ENCODE measurements around the gene PTPRD. TPM values are rescaled to one million over a fixed set of nuclear protein-coding genes. Genes with fewer than 3 reads are reported as not detected.
"Not testable (repeated sequence)": the region's sequence is repeated elsewhere in the genome, so short reads cannot be mapped to it uniquely, and the experiment has no call there.

PTPRD gene
- total RNA-seq, 1 experiment from 2014 or later, result 4.5 TPM

DNA sequence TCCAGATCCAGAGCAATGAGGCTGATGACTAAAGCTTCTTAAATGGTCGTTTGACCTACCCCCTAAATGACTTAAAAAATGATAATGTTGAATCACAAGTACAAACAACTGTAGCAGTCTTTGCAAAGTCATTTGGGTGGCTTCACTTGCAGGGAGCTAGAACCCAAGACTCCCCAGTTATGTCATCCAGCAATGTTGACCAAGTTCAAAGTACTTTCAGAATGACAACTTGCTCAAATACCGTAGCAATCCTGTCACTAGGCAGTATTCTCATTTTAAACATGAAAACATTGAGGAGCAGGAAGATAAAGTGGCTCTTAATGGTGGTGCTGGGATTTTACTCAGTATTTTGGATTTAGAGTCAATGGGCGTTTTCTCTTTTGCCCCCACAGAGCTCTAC, 1596.2 kb downstream of the PTPRD start:
- no peak for DNase-seq (ENCODE audit: low read depth)

DNA sequence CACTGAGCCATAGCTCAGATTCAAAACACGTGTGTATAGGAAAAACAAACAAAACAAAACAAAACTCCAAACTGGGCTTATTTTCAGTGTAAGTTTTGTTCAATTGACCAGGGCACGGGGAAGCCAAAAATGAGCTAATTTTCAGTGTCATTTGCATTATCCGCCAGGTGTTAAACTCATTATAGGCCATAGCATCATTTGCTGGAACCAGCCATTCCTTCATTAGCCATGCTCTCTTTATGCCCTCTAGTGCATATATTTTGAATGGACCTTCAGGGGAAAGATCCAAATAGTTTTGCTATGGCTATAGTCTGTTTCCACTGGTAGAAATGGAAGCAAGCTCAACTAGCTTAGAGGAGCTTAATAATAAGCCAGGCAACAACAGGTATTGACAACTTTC, 1608.0 kb downstream of the PTPRD start:
- DNase-seq (ENCODE audit: low read depth), result no peak

DNA sequence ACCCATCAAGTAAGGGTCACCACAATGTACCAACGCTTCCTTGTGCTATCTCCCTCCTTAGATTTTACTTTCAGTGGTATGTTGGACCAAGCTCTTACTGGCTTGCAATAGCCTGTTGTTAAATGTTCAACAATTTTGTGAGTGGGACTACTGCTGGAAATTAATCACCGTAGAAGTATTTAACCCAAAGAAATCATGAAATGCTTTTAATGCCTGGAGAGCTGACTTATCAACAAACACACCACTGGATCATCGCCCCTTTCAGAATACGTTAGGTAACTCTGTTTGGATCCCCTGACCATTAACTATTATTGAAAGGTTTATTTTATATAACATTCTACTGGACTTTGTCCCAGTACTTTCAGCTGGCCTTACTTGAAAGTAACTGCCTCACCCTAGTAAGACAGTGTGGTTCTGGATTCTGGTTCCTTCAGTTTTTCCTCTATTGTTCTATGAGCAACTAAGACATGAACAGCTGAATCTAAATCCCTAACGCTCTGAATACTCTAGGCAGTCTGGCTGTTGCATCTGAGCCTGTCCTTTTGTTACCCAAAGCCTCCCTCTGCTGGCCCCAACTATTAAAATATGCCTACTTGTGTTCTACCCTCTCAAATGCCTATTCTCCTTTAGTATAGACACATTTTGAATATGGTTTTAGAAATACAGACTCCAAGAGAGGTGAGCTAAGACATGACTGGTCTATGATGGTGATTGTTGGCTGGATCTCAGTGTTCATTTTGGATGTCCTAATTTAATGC, 1609.8 kb downstream of the PTPRD start:
- peak; percentile 4 for DNase-seq (ENCODE audit: low read depth)

DNA sequence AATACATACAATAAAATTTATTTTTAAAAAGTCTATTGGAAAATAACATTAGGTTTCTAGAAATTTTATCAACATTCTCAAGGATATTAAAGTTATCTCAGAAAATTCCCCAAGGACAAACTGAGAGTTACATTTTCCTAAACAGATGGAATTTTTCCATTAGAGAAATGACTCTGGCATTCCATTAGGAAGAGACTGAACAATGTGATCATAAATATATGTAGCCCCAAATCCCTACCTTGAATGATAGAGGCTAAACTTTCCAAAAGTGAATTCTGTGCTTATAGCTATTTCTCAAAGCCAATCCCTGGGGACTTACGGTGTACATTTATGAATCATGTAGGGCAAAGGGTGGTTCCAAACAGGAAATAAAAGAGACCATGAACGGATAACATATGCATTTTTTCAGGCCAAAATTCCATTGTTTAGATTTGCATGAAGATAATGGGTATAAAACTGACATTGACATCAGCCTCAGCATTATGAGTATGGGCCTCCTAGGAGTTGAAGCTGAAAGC, 1632.2 kb downstream of the PTPRD start:
- DNase-seq (ENCODE audit: low read depth), result no peak

DNA sequence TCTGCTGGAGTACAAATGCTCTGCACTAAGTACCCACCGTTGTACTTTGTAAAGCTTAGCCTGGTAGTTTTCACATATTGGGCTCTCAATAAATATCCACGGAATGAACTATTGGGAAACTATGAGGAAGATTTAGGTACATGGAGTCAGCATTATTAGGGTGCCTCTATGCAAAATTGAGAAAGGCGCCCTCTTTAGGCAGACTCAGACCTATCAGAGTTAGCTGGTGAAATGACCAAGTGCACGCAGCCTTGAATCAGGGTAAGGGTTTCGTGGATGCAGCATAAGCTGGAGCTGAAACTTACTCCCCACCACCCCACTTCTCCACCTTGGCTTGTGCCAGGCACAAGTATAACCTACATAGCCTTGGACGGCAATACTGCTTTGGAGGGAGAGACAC, 1634.5 kb downstream of the PTPRD start:
- DNase-seq (ENCODE audit: low read depth), result no peak

DNA sequence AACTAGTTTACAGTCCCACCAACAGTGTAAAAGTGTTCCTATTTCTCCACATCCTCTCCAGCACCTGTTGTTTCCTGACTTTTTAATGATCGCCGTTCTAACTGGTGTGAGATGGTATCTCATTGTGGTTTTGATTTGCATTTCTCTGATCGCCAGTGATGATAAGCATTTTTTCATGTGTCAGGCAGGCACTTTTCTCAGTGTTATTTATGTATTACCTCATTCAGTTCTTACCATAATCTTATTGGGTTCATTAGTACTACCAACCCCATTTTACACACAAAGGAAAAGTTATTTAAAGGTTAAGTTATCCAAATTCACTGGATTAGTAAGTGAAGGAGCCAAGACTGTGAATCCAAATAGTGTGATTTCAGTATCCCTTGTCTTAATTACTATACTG, 1644.5 kb downstream of the PTPRD start:
- not testable (repeated sequence) for DNase-seq (ENCODE audit: low read depth)

DNA sequence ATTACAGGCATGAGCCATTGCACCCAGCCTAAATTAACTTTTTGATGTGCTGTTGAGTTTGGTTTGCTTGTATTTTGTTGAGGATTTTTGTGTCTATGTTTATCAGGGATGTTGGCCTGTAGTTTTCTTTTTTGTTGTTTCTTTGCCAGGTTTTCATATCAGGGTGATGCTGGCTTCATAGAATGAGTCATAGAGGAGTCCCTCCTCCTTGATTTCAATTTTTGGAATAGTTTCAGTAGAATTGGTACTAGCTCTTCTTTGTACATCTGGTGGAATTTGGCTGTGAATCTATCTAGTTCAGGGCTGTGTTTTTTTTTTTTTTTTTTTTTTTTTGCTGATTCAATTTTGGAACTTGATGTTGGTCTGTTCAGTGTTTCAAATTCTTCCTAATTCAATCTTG, 1648.9 kb downstream of the PTPRD start:
- no peak for DNase-seq (ENCODE audit: low read depth)

DNA sequence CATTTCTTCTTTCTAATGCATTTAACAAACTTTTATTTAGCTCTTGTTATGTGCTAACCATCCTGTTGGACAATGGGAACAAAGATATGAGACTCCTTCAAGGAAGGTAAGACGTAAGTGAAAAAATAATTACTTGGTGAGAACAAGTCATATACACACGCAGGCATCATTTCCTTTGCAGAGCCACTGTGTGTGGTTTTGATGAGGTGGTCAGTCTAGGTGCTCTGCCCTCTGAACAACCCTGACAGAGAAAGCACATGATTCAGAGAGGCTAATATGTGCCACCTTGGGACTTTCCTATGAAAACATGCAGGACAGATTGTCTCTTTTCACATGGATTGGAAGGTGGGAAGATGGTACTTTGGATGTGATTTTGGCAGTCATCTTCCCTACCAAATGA, 1650.7 kb downstream of the PTPRD start:
- DNase-seq (ENCODE audit: low read depth), result no peak

DNA sequence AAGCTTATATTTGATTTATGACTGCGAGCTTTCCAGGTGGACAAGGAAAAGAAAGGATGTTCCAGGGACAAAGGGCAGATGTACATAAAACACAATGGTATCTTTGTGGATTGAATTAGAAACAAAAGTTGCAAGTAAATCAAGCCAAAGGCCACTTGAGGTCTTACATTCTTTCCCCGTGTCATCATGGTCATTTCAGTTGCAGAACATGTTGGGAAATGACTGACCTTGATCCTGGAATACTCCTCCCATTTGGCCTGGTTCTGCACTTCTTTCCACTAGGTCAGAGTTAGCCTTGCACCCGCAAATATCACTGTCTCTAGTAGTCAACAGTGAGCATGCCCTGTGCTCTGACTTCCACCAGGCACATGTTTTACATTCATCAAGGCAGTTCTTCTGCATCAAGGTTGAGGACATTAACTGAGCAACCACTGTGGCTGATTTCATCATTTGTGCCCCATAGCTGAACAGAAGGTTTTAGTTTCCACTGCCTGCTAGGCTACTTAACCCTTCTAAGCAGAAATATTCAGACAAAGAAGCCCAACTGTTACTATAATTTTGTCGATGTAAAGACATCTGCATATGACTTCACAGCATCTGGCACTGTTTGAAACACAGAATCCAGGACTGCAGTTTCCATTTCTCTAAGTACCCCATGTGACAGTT, 1651.5 kb downstream of the PTPRD start:
- DNase-seq (ENCODE audit: low read depth), result no peak

DNA sequence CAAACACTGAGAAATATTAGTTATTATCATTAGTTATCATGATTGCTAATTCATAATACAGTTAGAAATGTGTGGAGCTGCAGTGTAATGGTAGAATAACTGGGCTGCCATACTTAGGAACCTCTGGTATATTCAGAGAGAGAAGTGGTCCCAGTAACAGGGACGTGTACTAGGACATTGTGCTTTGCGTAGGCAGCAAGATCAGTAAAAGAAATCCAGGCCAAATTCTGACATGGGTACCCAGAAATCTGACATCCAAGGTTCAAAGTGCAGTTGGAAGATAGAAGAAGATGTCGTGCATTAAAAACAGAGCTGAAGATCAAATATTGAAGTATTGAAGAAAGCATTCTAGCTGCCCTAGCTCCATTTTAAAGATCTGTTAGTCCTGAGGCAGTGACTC, 1652.5 kb downstream of the PTPRD start:
- DNase-seq (ENCODE audit: low read depth), result no peak

DNA sequence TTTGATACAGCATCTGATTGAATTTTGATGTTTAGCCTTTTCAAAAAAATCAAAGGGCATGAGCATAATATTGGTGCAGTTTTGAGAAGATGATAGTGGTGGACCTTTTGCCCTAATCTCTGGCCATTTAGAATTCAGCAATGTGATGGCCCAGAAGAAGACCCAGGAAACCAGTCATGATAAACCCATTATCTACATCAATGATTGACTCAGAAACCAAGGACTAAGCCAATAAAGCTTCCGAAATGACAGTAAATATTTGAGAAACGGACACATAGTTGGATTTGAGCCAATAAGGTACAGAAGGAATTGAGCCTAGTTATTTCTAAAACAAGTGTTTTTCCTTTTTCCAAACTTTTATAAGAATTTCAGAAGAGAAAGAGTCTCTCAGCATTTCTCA, 1654.4 kb downstream of the PTPRD start:
- no peak for DNase-seq (ENCODE audit: low read depth)

DNA sequence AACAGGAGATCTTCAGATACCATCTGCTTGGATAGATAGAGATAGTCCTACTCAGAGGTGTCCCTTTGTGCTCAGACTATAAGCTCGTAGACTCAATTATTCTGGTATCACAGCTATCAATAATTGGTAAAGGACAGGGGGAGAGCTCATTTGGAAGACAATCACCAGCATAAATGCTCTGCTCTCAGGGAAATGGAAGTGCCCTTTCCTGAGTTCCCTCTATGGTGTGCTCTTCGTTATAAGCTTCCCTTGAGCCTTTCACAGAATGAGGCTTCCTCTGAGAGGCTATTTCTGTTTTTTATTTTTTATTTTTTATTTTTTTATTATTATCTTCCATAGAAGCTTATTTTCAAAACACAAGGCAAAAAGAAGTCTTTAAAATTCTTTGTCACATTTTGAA, 1657.5 kb downstream of the PTPRD start:
- DNase-seq (ENCODE audit: low read depth), result no peak

DNA sequence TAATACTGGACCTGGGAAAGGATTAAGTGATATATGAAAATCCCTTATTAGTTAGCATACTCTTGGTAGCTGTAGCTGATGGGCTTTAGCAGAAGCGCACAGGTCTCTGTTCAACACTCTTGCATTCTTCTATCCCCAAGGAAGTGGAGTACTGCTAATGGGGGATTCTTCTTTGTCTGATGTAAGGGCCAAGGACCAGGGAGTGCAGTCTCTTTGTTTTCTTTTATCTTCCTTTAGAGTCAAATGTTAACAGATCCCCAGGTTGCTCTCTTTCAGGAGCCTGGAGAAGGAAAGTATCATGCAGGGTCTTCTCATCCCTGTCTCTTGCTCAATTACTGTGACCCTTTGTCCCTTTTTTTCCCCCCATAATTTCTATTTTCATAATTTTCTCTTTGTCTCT, 1666.3 kb downstream of the PTPRD start:
- DNase-seq (ENCODE audit: low read depth), result no peak

DNA sequence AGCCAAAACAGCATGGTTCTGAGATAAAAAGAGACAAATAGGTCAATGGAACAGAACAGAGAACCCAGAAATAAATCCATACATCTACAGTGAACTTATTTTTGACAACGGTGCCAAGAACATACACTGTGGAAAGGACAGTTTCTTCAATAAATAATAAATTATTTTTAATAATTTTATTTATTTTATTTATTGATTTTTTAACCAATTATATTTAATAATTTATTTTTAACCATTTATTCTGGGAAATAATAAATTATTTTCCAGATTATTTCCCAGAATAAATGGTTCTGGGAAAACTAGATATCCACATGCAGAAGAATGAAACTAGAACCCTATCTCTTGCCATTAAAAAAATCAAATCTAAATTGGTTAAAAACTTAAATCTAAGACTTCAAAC, 1669.4 kb downstream of the PTPRD start:
- no peak for DNase-seq (ENCODE audit: low read depth)

DNA sequence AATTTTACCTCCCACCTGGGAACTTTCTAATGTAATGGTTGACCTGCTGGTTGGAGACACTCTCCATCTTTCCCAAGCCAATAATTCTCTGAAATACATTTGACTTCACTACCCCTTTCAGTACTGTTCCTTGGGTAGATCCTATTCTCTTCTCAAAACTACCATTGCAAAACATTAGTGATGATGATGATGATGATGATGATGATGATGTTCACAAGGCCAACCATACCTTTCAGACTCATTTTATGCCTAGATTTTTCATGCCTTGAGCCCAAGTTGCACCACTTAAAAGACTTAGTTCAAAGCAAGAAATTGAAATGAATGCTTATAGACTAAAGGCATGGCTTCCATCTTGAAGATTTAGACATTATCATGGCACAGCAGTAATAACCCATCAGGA, 1672.2 kb downstream of the PTPRD start:
- DNase-seq (ENCODE audit: low read depth), result no peak

DNA sequence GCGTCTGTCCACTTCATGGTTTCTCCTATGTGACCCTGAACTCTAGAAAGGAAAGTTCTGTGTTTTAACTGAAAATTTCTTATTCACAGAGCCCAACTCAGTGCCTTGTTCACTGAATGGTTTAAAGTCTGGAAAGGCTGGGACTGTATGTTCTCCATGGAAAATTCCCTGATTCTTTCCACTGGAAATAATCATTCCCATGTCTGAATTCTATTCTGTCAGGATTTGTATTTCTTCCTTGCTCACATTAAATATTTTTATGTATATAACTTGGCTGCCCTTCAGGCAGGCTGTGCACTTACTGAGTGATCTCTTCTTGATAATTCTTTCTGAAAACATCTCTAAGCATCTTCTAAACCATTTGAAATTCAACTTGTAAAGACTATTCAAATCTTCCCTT, 1686.3 kb downstream of the PTPRD start:
- no peak for DNase-seq (ENCODE audit: low read depth)

DNA sequence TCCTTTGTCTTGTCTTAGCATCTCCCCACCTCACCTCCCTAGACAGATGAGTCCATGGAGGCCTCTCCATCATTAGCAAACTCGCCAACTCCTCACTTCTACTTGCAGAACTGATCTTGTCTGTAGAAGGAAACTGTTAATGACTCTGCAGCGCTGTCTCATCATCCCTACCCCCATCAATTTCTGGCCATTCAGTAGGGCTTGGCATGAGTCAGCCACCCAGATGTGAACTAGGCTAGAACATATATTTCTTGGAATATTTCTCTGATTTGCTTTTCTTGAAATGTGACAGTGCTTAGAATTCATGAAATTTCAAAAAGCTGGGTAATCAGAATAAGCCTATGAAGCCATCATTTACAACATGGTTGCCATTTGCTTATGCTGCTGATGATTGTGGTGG, 1688.2 kb downstream of the PTPRD start:
- peak; percentile 65 for DNase-seq (ENCODE audit: low read depth)

DNA sequence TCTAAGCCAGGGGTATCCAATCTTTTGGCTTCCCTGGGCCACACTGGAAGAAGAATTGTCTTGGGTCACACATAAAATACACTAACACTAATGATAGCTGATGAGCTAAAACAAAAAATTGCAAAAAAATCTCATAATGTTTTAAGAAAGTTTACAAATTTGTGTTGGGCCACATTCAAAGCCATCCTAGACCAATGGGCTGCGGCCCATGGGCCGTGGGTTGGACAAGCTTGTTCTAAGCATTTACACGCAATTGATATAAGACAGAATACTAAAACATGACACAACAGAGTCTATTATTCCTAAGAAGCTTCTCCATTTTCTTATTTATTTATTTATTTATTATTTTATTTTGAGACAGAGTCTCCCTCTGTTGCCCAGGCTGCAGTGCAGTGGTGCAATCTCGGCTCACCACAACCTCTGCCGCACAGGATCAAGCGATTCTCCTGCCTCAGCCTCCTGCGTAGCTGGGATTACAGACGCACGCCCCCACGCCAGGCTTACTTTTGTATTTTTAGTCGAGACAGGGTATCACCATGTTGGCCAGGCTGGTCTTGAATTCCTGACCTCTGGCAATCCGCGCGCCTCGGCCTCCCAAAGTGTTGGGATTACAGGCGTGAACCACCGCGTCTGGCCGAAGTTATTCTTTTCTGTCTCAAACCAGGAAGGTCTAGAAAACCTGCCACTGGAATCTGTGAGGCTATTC, 1692.2 kb downstream of the PTPRD start:
- DNase-seq (ENCODE audit: low read depth), result not testable (repeated sequence)

DNA sequence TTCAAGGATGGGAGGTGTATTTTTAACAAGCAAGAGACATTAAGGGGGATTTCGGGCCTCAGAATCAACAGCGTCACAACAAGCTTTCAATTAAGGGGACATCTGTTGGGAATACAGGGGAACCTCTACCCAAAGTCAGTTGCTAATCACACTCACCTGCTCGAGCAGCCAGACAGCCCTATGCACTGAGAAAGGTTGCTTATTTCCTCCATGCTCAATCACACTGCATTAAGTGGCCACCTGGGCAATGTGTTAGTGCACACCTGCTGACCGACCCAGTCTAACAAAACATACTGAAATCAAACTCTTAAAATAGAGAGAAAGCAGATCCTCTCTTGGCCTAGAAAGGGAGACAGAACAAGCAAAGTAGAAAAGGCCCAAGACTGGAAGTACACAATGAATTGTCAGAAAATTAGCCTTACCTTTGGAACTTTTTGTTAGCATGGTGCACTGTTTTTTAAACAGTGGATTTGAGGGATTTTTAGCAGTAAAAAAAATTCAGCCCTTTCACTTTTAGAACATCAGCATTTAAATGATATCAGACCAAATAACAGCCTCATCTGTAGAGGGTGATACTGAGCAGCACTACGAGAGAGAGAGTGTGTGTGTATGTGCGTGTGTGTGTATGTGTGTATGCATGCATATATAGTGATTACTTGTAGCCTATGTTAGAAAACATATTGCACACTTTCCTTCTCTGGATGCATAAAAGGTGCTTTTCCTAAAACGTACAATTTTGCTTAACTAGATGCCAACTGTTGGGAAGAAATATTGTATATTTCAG, 1694.7 kb downstream of the PTPRD start:
- no peak for DNase-seq (ENCODE audit: low read depth)

DNA sequence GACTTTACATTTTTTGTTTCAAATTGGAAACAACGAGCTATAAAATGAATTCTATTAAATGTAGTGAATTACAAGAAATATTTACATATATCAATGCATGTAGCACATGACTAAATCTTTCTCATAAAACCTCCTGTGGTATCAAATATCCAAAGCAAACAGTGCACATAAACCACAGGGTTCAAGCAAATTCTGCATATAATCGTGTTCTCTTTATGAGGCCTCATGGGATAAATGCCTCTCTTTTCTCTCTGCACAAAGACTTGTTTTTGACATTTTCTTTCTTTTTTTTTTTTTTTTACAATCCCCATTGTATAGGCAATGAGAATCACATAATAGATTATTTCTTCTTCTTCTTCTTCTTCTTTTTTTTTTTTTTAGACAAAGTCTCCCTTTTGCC, 1696.0 kb downstream of the PTPRD start:
- DNase-seq (ENCODE audit: low read depth), result no peak

DNA sequence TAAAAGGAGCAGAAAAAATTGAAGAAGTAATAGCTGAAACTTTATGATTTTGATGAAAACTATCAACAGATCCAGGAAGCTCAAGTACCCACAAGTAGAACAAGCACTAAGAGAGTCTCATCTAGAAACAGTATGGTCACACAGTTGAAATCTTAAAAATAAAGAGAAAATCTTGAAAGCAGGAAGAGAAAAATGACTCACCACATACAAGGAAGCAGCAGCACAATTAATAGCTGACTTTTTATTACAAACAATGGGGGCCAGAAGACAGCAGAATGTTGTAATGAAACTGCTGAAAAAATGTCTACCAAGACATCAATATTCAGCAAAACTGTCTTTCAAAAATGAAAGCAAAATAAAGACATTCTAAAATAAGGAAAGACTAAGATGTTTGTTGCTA, 1704.9 kb downstream of the PTPRD start:
- no peak for DNase-seq (ENCODE audit: low read depth)

DNA sequence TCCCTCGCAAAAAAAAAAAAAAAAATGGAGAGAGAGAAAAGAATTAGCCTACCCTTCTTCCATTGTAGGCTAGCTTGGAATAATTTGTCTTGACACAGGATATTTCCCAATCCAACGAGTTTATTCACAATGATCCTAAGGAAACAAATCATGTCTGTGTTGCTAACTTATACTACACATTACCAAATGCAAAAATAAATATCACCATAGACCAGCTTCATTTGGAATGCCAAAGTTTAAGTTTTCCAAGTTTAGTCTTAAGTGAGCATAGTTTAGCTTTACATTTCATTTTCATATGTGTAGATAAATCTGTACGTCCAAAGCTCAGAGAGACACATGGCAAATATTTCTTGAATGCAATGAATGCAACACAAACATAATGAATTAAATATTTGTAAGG, 1707.1 kb downstream of the PTPRD start:
- DNase-seq (ENCODE audit: low read depth), result no peak
